GM18868 (cell line): Measurements from ENCODE around the gene KCNMB2.
"Not testable (repeated sequence)": the region's sequence is repeated elsewhere in the genome, so short reads cannot be mapped to it uniquely, and the experiment has no call there.

Experiments
- ATAC-seq: cut with Tn5 transposase; IDR thresholded peaks from one replicate; pipeline ENCODE4 v1.9.1; 2021; ENCODE audit warnings: mild to moderate bottlenecking, moderate library complexity; ENCODE audit not compliant: unreplicated experiment

KCNMB2 gene

GRCh38 chr3:178745861-178746655, 209.8 kb downstream of the KCNMB2 start:
- not testable (repeated sequence) for ATAC-seq

GRCh38 chr3:178748874-178749273, 212.6 kb downstream of the KCNMB2 start:
- ATAC-seq = no peak

GRCh38 chr3:178749471-178749870, 213.2 kb downstream of the KCNMB2 start:
- ATAC-seq = no peak

GRCh38 chr3:178750639-178751300, 214.5 kb downstream of the KCNMB2 start:
- no peak for ATAC-seq

- ATAC-seq = no peak
Observed at GRCh38 chr3:178752843-178753242, 216.6 kb downstream of the KCNMB2 start.

GRCh38 chr3:178754852-178755510, 218.7 kb downstream of the KCNMB2 start:
- ATAC-seq = peak; percentile 73

- no peak for ATAC-seq
Observed at GRCh38 chr3:178761024-178761423, 224.8 kb downstream of the KCNMB2 start.

- no peak for ATAC-seq
Observed at GRCh38 chr3:178761461-178761860, 225.2 kb downstream of the KCNMB2 start.

GRCh38 chr3:178762385-178762784, 226.1 kb downstream of the KCNMB2 start:
- ATAC-seq = no peak

- no peak for ATAC-seq
Observed at GRCh38 chr3:178765472-178765871, 229.2 kb downstream of the KCNMB2 start.

GRCh38 chr3:178767581-178767980, 231.3 kb downstream of the KCNMB2 start:
- ATAC-seq = no peak

GRCh38 chr3:178768072-178768864, 232.0 kb downstream of the KCNMB2 start:
- peak; percentile 73 for ATAC-seq

- ATAC-seq = no peak
Observed at GRCh38 chr3:178771511-178771910, 235.3 kb downstream of the KCNMB2 start.

- no peak for ATAC-seq
Observed at GRCh38 chr3:178772746-178773145, 236.5 kb downstream of the KCNMB2 start.

GRCh38 chr3:178773358-178773757, 237.1 kb downstream of the KCNMB2 start:
- no peak for ATAC-seq

- ATAC-seq = peak; percentile 88
Observed at GRCh38 chr3:178777718-178778411, 241.6 kb downstream of the KCNMB2 start.

GRCh38 chr3:178778589-178778988, 242.4 kb downstream of the KCNMB2 start:
- ATAC-seq = no peak

GRCh38 chr3:178785961-178786360, 249.7 kb downstream of the KCNMB2 start:
- no peak for ATAC-seq

GRCh38 chr3:178787960-178788359, 251.7 kb downstream of the KCNMB2 start:
- no peak for ATAC-seq

- no peak for ATAC-seq
Observed at GRCh38 chr3:178794711-178795110, 258.5 kb downstream of the KCNMB2 start.
